Liver (tissue), 9 donors: ENCODE results near the gene ZNF837. TPM values are rescaled to one million over a fixed set of nuclear protein-coding genes. Genes with fewer than 3 reads are reported as not detected.

Source experiments
- DNase-seq: peaks from one replicate; pipeline ENCODE4 v3.0.0-alpha.2; 2017; ENCODE audit warnings: low spot score
- H3K27ac ChIP-seq, 2 donors: one replicate each; pipeline ENCODE4 v1.7.0; 2013; ENCODE audit warnings: inconsistent platforms in 2 of 2, low read length in 2 of 2, control low read depth in 1 of 2, low read depth in 1 of 2, mild to moderate bottlenecking in 1 of 2
- H3K27me3 ChIP-seq, 4 donors: one replicate each; pipeline versions ENCODE4 v1.6.1 to v1.7.0; 2013; ENCODE audit warnings: low read length in 3 of 4, inconsistent platforms in 1 of 4, mild to moderate bottlenecking in 1 of 4, moderate library complexity in 1 of 4; ENCODE audit not compliant: control insufficient read depth in 4 of 4, insufficient read depth in 4 of 4
- H3K36me3 ChIP-seq, 4 donors: one replicate each; pipeline versions ENCODE4 v1.6.1 to v1.7.0; 2013; ENCODE audit warnings: low read length in 3 of 4, mild to moderate bottlenecking in 3 of 4, low read depth in 1 of 4, moderate library complexity in 1 of 4; ENCODE audit not compliant: control insufficient read depth in 4 of 4, insufficient read depth in 3 of 4
- H3K4me1 ChIP-seq, 4 donors: one replicate each; pipeline versions ENCODE4 v1.6.1 to v1.7.0; 2013; ENCODE audit warnings: low read length in 3 of 4, mild to moderate bottlenecking in 3 of 4, moderate library complexity in 1 of 4; ENCODE audit not compliant: control insufficient read depth in 4 of 4, insufficient read depth in 4 of 4
- H3K4me3 ChIP-seq, 3 donors: one replicate each; pipeline versions ENCODE4 v1.6.1 to v1.7.0; 2013; ENCODE audit warnings: low read length in 3 of 3, control low read depth in 1 of 3, low read depth in 1 of 3, mild to moderate bottlenecking in 1 of 3
- H3K9ac ChIP-seq, 2 donors: one replicate each; pipeline ENCODE4 v1.7.0; 2013; ENCODE audit warnings: low read length in 2 of 2, mild to moderate bottlenecking in 2 of 2, moderate library complexity in 2 of 2, control low read depth in 1 of 2, low read depth in 1 of 2
- H3K9me3 ChIP-seq, 4 donors: one replicate each; pipeline versions ENCODE4 v1.6.1 to v1.7.0; 2013; ENCODE audit warnings: low read length in 3 of 4; ENCODE audit not compliant: control insufficient read depth in 4 of 4
- EGR1 ChIP-seq, 2 donors: IDR thresholded peaks; 2 replicates each; pipeline ENCODE4 v1.6.1; 2016 to 2018; ENCODE audit warnings: antibody characterized with exemption in 2 of 2, low read depth in 2 of 2
- FOXA1 ChIP-seq: IDR thresholded peaks from 2 replicates; pipeline ENCODE4 v1.6.1; 2016; ENCODE audit warnings: antibody characterized with exemption
- FOXA2 ChIP-seq: IDR thresholded peaks from 2 replicates; pipeline ENCODE4 v1.6.1; 2016; ENCODE audit warnings: antibody characterized with exemption
- GABPA ChIP-seq, 2 donors: IDR thresholded peaks in 1 of 2; conservative IDR thresholded peaks in 1 of 2; 2 replicates each; pipeline ENCODE4 v1.6.1; 2016; ENCODE audit warnings: antibody characterized with exemption in 2 of 2, mild to moderate bottlenecking in 1 of 2, moderate library complexity in 1 of 2
- HNF4A ChIP-seq, 2 donors: conservative IDR thresholded peaks; 2 replicates each; pipeline ENCODE4 v1.6.1; 2016; ENCODE audit warnings: antibody characterized with exemption in 2 of 2, mild to moderate bottlenecking in 2 of 2
- HNF4G ChIP-seq: IDR thresholded peaks from 2 replicates; pipeline ENCODE4 v1.6.1; 2016; ENCODE audit warnings: antibody characterized with exemption
- JUND ChIP-seq, 2 donors: IDR thresholded peaks; 2 replicates each; pipeline ENCODE4 v1.6.1; 2016; ENCODE audit warnings: antibody characterized with exemption in 2 of 2
- MAX ChIP-seq: IDR thresholded peaks from 2 replicates; pipeline ENCODE4 v1.6.1; 2016; ENCODE audit warnings: antibody characterized with exemption
- NR2F2 ChIP-seq: IDR thresholded peaks from 2 replicates; pipeline ENCODE4 v1.6.1; 2016; ENCODE audit warnings: antibody characterized with exemption
- RAD21 ChIP-seq, 2 donors: IDR thresholded peaks; 2 replicates each; pipeline ENCODE4 v1.6.1; 2016; ENCODE audit warnings: antibody characterized with exemption in 2 of 2, mild to moderate bottlenecking in 2 of 2
- REST ChIP-seq: IDR thresholded peaks from 2 replicates; pipeline ENCODE4 v1.6.1; 2016; ENCODE audit warnings: antibody characterized with exemption, mild to moderate bottlenecking
- RXRA ChIP-seq, 2 donors: IDR thresholded peaks; 2 replicates each; pipeline ENCODE4 v1.6.1; 2017 to 2018; ENCODE audit warnings: antibody characterized with exemption in 2 of 2, mild to moderate bottlenecking in 1 of 2
- SP1 ChIP-seq: IDR thresholded peaks from 2 replicates; pipeline ENCODE4 v1.6.1; 2018; ENCODE audit warnings: antibody characterized with exemption, mild to moderate bottlenecking
- TAF1 ChIP-seq: conservative IDR thresholded peaks from 2 replicates; pipeline ENCODE4 v1.6.1; 2016; ENCODE audit warnings: antibody characterized with exemption, mild to moderate bottlenecking
- YY1 ChIP-seq: IDR thresholded peaks from 2 replicates; pipeline ENCODE4 v1.6.1; 2016; ENCODE audit warnings: antibody characterized with exemption, mild to moderate bottlenecking
- ZBTB33 ChIP-seq: IDR thresholded peaks from 2 replicates; pipeline ENCODE4 v1.6.1; 2016; ENCODE audit warnings: antibody characterized with exemption
- WGBS: extraction: QIAGEN DNeasy Blood & Tissue Kit; methylation state at CpG from one replicate; pipeline ENCODE4 v1.1.7; 2013; 5-methylcytosine and 5-hydroxymethylcytosine counted together
- polyA plus RNA-seq, 2 donors: library from polyadenylated mRNA; stranded (reverse) in 1 of 2; unstranded in 1 of 2; fragments of 200-250 nt in 1 of 2; fragments of >200 nt in 1 of 2; fragmentation: Nextera tagmentation in 1 of 2; extraction: Ambion mirVana in 1 of 2; gene quantifications; one replicate each; pipeline versions ENCODE4 v1.2.1 to v1.2.3, GENCODE V29; 2013 to 2015
- total RNA-seq, 2 donors: library from RNA; depleted of rRNA; stranded (reverse); fragments of >200 nt; gene quantifications; one replicate each; pipeline ENCODE4 v1.2.3, GENCODE V29; 2014
- TF ChIP-seq, protein P1 (sequence below): IDR thresholded peaks from 2 replicates; pipeline ENCODE4 v1.6.1; 2016; ENCODE audit warnings: antibody characterized with exemption
- TF ChIP-seq, protein P2 (sequence below): fragments of 150-350 bp; IDR thresholded peaks from 2 replicates; pipeline ENCODE4 v1.5.1; 2017; ENCODE audit warnings: improper control_type of control experiment, low read depth, low read length; ENCODE audit not compliant: missing input control
- donor health status: healthy.
- donor health status: healthy.
- donor health status: healthy.
- donor health status: healthy.
- donor health status: healthy.

The ZNF837 gene
- total and polyA plus RNA-seq, 4 donors, result 0.54 to 3.6 (median 2.3) TPM

DNA sequence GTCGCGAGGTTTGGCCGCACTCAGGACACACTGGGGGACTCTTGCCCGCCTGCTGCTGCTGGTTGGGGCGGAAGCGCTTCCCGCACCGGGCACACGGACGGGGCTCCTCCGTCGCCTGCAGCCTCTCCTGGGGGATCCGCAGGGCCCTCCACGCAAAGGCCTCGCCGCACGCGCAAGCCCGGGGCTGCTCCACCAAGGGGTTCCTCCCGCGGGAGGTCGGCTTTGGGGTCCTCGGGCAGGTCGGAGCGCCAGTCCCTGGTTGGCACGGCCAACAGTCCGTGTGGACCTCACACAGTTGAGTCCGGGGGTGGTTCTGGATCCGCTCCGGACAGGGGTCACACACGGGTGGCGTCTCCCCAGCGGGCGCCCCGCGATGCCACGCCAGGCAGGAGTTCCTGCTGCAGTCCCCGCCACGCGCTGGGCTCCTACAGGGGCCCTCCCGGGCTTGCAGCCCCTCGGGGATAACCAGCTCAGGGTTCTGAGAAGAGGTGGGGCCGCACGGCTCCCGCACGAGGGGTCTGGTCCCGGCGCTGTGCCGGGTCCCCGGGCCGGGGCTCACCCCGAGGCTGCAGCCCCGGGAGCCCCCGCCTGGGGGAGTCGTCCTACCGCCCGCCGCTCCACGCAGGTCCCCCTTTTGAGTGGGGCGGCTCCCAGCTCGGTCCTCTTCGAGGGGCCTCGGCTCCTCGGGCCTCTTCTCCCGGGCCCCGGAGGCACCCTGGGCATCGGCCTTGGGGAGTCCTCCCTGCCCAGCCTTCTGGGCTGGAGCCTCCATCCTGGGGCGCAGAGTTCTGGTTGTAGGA, 12.1 kb downstream of the ZNF837 start:
- DNase-seq, result no peak

More for the DNA sequence above, 12.1 kb downstream of the ZNF837 start:
- Histone ChIP-seq H3K36me3 (peaks cover 0 to 2% (median 0%) of the 10 kb centered on the region in 4 donors), H3K27me3 (no peaks in the 10 kb centered on the region), H3K4me1 (peaks cover 4 to 18% (median 14%) of the 10 kb centered on the region in 4 donors), H3K4me3 (no peak overlapping the region), H3K9ac (no peak overlapping the region), H3K9me3 (no peaks in the 10 kb centered on the region), H3K27ac (no peak overlapping the region)
- WGBS, result 91% methylated on average over 68 of the region's 68 CpGs
- TF ChIP-seq HNF4G (no peak), RXRA (IDR thresholded peaks at IDR 0.05) (no peak), ZBTB33 (no peak), YY1 (no peak), EGR1 (IDR thresholded peaks at IDR 0.05; ENCODE audit: low read depth in 2 of 2) (no peak), SP1 (no peak), FOXA2 (no peak), RAD21 (IDR thresholded peaks at IDR 0.05) (no peak), TAF1 (no peak), GABPA (IDR thresholded peaks at IDR 0.05 in 1 of 2, conservative IDR thresholded peaks at IDR 0.05 in 1 of 2) (no peak), JUND (IDR thresholded peaks at IDR 0.05) (no peak), REST (no peak), MAX (no peak), FOXA1 (no peak), HNF4A (conservative IDR thresholded peaks at IDR 0.05) (no peak), NR2F2 (no peak)
- TF ChIP-seq, protein P1, sequence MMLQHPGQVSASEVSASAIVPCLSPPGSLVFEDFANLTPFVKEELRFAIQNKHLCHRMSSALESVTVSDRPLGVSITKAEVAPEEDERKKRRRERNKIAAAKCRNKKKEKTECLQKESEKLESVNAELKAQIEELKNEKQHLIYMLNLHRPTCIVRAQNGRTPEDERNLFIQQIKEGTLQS, result no peak
- TF ChIP-seq, protein P2, sequence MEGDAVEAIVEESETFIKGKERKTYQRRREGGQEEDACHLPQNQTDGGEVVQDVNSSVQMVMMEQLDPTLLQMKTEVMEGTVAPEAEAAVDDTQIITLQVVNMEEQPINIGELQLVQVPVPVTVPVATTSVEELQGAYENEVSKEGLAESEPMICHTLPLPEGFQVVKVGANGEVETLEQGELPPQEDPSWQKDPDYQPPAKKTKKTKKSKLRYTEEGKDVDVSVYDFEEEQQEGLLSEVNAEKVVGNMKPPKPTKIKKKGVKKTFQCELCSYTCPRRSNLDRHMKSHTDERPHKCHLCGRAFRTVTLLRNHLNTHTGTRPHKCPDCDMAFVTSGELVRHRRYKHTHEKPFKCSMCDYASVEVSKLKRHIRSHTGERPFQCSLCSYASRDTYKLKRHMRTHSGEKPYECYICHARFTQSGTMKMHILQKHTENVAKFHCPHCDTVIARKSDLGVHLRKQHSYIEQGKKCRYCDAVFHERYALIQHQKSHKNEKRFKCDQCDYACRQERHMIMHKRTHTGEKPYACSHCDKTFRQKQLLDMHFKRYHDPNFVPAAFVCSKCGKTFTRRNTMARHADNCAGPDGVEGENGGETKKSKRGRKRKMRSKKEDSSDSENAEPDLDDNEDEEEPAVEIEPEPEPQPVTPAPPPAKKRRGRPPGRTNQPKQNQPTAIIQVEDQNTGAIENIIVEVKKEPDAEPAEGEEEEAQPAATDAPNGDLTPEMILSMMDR, result no peak
